ENCODE results near the gene CTSK.
"Not testable (repeated sequence)": the region's sequence is repeated elsewhere in the genome, so short reads cannot be mapped to it uniquely, and the experiment has no call there.

Gene CTSK

GRCh38 chr1:150805899-150806298 lies 2.2 kb downstream of the CTSK start:
- Histone ChIP-seq H2AFZ (ENCODE audit: low read length, unreplicated experiment) (no peak overlapping the region), H3K4me3 (ENCODE audit: low read depth, low read length) (no peak overlapping the region), H3K27ac (ENCODE audit: low read depth, low read length) (no peak overlapping the region), H3K4me1 (ENCODE audit: control insufficient read depth, insufficient read depth, low read length, unreplicated experiment) (peaks cover 34% of the 10 kb centered on the region), H3K79me2 (ENCODE audit: control insufficient read depth, insufficient read depth, low read length, unreplicated experiment) (no peaks in the 10 kb centered on the region), H3K27me3 (ENCODE audit: insufficient read depth, low read length) (no peaks in the 10 kb centered on the region), H3K36me3 (ENCODE audit: insufficient read depth, low read length) (peaks cover 4% of the 10 kb centered on the region)

GRCh38 chr1:150804671-150805070 lies 3.4 kb downstream of the CTSK start:
- Histone ChIP-seq H3K79me2 (ENCODE audit: control insufficient read depth, insufficient read depth, low read length, unreplicated experiment) (no peaks in the 10 kb centered on the region), H3K4me1 (ENCODE audit: control insufficient read depth, insufficient read depth, low read length, unreplicated experiment) (peaks cover 27% of the 10 kb centered on the region), H3K27me3 (ENCODE audit: insufficient read depth, low read length) (no peaks in the 10 kb centered on the region), H3K4me3 (ENCODE audit: low read depth, low read length) (no peak overlapping the region), H3K27ac (ENCODE audit: low read depth, low read length) (no peak overlapping the region), H3K36me3 (ENCODE audit: insufficient read depth, low read length) (peaks cover 3% of the 10 kb centered on the region), H2AFZ (ENCODE audit: low read length, unreplicated experiment) (no peak overlapping the region)

- Histone ChIP-seq H3K27ac (ENCODE audit: low read depth, low read length) (no peak overlapping the region), H3K36me3 (ENCODE audit: insufficient read depth, low read length) (peaks cover 3% of the 10 kb centered on the region), H3K79me2 (ENCODE audit: control insufficient read depth, insufficient read depth, low read length, unreplicated experiment) (no peaks in the 10 kb centered on the region), H3K4me1 (ENCODE audit: control insufficient read depth, insufficient read depth, low read length, unreplicated experiment) (no peaks in the 10 kb centered on the region), H3K27me3 (ENCODE audit: insufficient read depth, low read length) (no peaks in the 10 kb centered on the region), H2AFZ (ENCODE audit: low read length, unreplicated experiment) (no peak overlapping the region), H3K4me3 (ENCODE audit: low read depth, low read length) (no peak overlapping the region)
These were observed 9.0 kb downstream of the CTSK start for GRCh38 chr1:150799089-150799488.

- Histone ChIP-seq H3K27ac (ENCODE audit: low read depth, low read length) (no peak overlapping the region), H3K79me2 (ENCODE audit: control insufficient read depth, insufficient read depth, low read length, unreplicated experiment) (no peaks in the 10 kb centered on the region), H3K27me3 (ENCODE audit: insufficient read depth, low read length) (no peaks in the 10 kb centered on the region), H3K4me3 (ENCODE audit: low read depth, low read length) (no peak overlapping the region), H3K4me1 (ENCODE audit: control insufficient read depth, insufficient read depth, low read length, unreplicated experiment) (no peaks in the 10 kb centered on the region), H3K36me3 (ENCODE audit: insufficient read depth, low read length) (peaks cover 3% of the 10 kb centered on the region), H2AFZ (ENCODE audit: low read length, unreplicated experiment) (no peak overlapping the region)
These were observed 9.5 kb downstream of the CTSK start for GRCh38 chr1:150798525-150798924.

GRCh38 chr1:150796374-150796773 lies 11.7 kb downstream of the CTSK start:
- Histone ChIP-seq H3K27me3 (ENCODE audit: insufficient read depth, low read length) (no peaks in the 10 kb centered on the region), H2AFZ (ENCODE audit: low read length, unreplicated experiment) (no peak overlapping the region), H3K79me2 (ENCODE audit: control insufficient read depth, insufficient read depth, low read length, unreplicated experiment) (no peaks in the 10 kb centered on the region), H3K4me3 (ENCODE audit: low read depth, low read length) (no peak overlapping the region), H3K4me1 (ENCODE audit: control insufficient read depth, insufficient read depth, low read length, unreplicated experiment) (no peaks in the 10 kb centered on the region), H3K36me3 (ENCODE audit: insufficient read depth, low read length) (peaks cover 3% of the 10 kb centered on the region), H3K27ac (ENCODE audit: low read depth, low read length) (no peak overlapping the region)

GRCh38 chr1:150793778-150794177 lies 14.3 kb downstream of the CTSK start:
- not testable (repeated sequence) for H3K27ac ChIP-seq (ENCODE audit: low read depth, low read length); H3K27me3 ChIP-seq (ENCODE audit: insufficient read depth, low read length); H3K4me3 ChIP-seq (ENCODE audit: low read depth, low read length); H3K4me1 ChIP-seq (ENCODE audit: control insufficient read depth, insufficient read depth, low read length, unreplicated experiment); H3K79me2 ChIP-seq (ENCODE audit: control insufficient read depth, insufficient read depth, low read length, unreplicated experiment); H3K36me3 ChIP-seq (ENCODE audit: insufficient read depth, low read length); H2AFZ ChIP-seq (ENCODE audit: low read length, unreplicated experiment)

GRCh38 chr1:150793221-150793620 lies 14.8 kb downstream of the CTSK start:
- no peaks in the 10 kb centered on the region for H3K79me2 ChIP-seq (ENCODE audit: control insufficient read depth, insufficient read depth, low read length, unreplicated experiment)
- H3K4me3 ChIP-seq (ENCODE audit: low read depth, low read length): no peak overlapping the region
- H3K36me3 ChIP-seq (ENCODE audit: insufficient read depth, low read length): no peaks in the 10 kb centered on the region
- H2AFZ ChIP-seq (ENCODE audit: low read length, unreplicated experiment): no peak overlapping the region
- H3K27me3 ChIP-seq (ENCODE audit: insufficient read depth, low read length): no peaks in the 10 kb centered on the region
- H3K4me1 ChIP-seq (ENCODE audit: control insufficient read depth, insufficient read depth, low read length, unreplicated experiment): no peaks in the 10 kb centered on the region
- H3K27ac ChIP-seq (ENCODE audit: low read depth, low read length): no peak overlapping the region

- H2AFZ ChIP-seq (ENCODE audit: low read length, unreplicated experiment): no peak overlapping the region
- no peaks in the 10 kb centered on the region for H3K79me2 ChIP-seq (ENCODE audit: control insufficient read depth, insufficient read depth, low read length, unreplicated experiment)
- H3K27me3 ChIP-seq (ENCODE audit: insufficient read depth, low read length): no peaks in the 10 kb centered on the region
- H3K27ac ChIP-seq (ENCODE audit: low read depth, low read length): no peak overlapping the region
- no peak overlapping the region for H3K4me3 ChIP-seq (ENCODE audit: low read depth, low read length)
- H3K36me3 ChIP-seq (ENCODE audit: insufficient read depth, low read length): no peaks in the 10 kb centered on the region
- no peaks in the 10 kb centered on the region for H3K4me1 ChIP-seq (ENCODE audit: control insufficient read depth, insufficient read depth, low read length, unreplicated experiment)
These were observed 16.5 kb downstream of the CTSK start for GRCh38 chr1:150791585-150791984.

GRCh38 chr1:150789396-150789795 lies 18.7 kb downstream of the CTSK start:
- Histone ChIP-seq H2AFZ (ENCODE audit: low read length, unreplicated experiment) (no peak overlapping the region), H3K27me3 (ENCODE audit: insufficient read depth, low read length) (no peaks in the 10 kb centered on the region), H3K27ac (ENCODE audit: low read depth, low read length) (no peak overlapping the region), H3K79me2 (ENCODE audit: control insufficient read depth, insufficient read depth, low read length, unreplicated experiment) (no peaks in the 10 kb centered on the region), H3K4me1 (ENCODE audit: control insufficient read depth, insufficient read depth, low read length, unreplicated experiment) (no peaks in the 10 kb centered on the region), H3K4me3 (ENCODE audit: low read depth, low read length) (no peak overlapping the region), H3K36me3 (ENCODE audit: insufficient read depth, low read length) (no peaks in the 10 kb centered on the region)

- Histone ChIP-seq H3K4me1 (ENCODE audit: control insufficient read depth, insufficient read depth, low read length, unreplicated experiment) (no peaks in the 10 kb centered on the region), H3K27ac (ENCODE audit: low read depth, low read length) (no peak overlapping the region), H3K27me3 (ENCODE audit: insufficient read depth, low read length) (no peaks in the 10 kb centered on the region), H2AFZ (ENCODE audit: low read length, unreplicated experiment) (no peak overlapping the region), H3K4me3 (ENCODE audit: low read depth, low read length) (no peak overlapping the region), H3K36me3 (ENCODE audit: insufficient read depth, low read length) (no peaks in the 10 kb centered on the region), H3K79me2 (ENCODE audit: control insufficient read depth, insufficient read depth, low read length, unreplicated experiment) (no peaks in the 10 kb centered on the region)
These were observed 19.1 kb downstream of the CTSK start for GRCh38 chr1:150788946-150789345.

GRCh38 chr1:150787455-150787854 lies 20.6 kb downstream of the CTSK start:
- Histone ChIP-seq H2AFZ (ENCODE audit: low read length, unreplicated experiment) (no peak overlapping the region), H3K79me2 (ENCODE audit: control insufficient read depth, insufficient read depth, low read length, unreplicated experiment) (no peaks in the 10 kb centered on the region), H3K27ac (ENCODE audit: low read depth, low read length) (no peak overlapping the region), H3K4me1 (ENCODE audit: control insufficient read depth, insufficient read depth, low read length, unreplicated experiment) (no peaks in the 10 kb centered on the region), H3K27me3 (ENCODE audit: insufficient read depth, low read length) (no peaks in the 10 kb centered on the region), H3K36me3 (ENCODE audit: insufficient read depth, low read length) (no peaks in the 10 kb centered on the region), H3K4me3 (ENCODE audit: low read depth, low read length) (no peak overlapping the region)

GRCh38 chr1:150780510-150780909 lies 27.6 kb downstream of the CTSK start:
- H3K79me2 ChIP-seq (ENCODE audit: control insufficient read depth, insufficient read depth, low read length, unreplicated experiment): no peaks in the 10 kb centered on the region
- H3K4me3 ChIP-seq (ENCODE audit: low read depth, low read length): no peak overlapping the region
- no peaks in the 10 kb centered on the region for H3K4me1 ChIP-seq (ENCODE audit: control insufficient read depth, insufficient read depth, low read length, unreplicated experiment)
- no peak overlapping the region for H3K27ac ChIP-seq (ENCODE audit: low read depth, low read length)
- no peaks in the 10 kb centered on the region for H3K27me3 ChIP-seq (ENCODE audit: insufficient read depth, low read length)
- H2AFZ ChIP-seq (ENCODE audit: low read length, unreplicated experiment): no peak overlapping the region
- no peaks in the 10 kb centered on the region for H3K36me3 ChIP-seq (ENCODE audit: insufficient read depth, low read length)
